ENCODE measurements around the gene SCYL3. TPM values are rescaled to one million over a fixed set of nuclear protein-coding genes. Genes with fewer than 3 reads are reported as not detected.
"Not testable (repeated sequence)": the region's sequence is repeated elsewhere in the genome, so short reads cannot be mapped to it uniquely, and the experiment has no call there.

Gene SCYL3
- total RNA-seq, 1 donor from 2014 or later = 11.8 TPM

- Mint-ChIP-seq H3K36me3 (peaks cover 68% of the 10 kb centered on the region), H3K4me1 (no peaks in the 10 kb centered on the region), H3K27me3 (ENCODE audit: low read depth) (no peaks in the 10 kb centered on the region), H3K4me3 (no peak overlapping the region), H3K27ac (no peak overlapping the region), H3K9me3 (peaks cover 6% of the 10 kb centered on the region)
- no peak for DNase-seq (ENCODE audit: low spot score in 2 of 2, unreplicated experiment in 2 of 2)
- no peak for TF ChIP-seq CTCF (IDR thresholded peaks at IDR 0.05; ENCODE audit: unreplicated experiment)
Observed at GRCh38 chr1:169867012-169867675, 26.6 kb downstream of the SCYL3 start.

GRCh38 chr1:169866577-169866976, 27.1 kb downstream of the SCYL3 start:
- Mint-ChIP-seq H3K27ac (no peak overlapping the region), H3K4me1 (no peaks in the 10 kb centered on the region), H3K9me3 (peaks cover 4% of the 10 kb centered on the region), H3K27me3 (ENCODE audit: low read depth) (no peaks in the 10 kb centered on the region), H3K36me3 (peaks cover 64% of the 10 kb centered on the region), H3K4me3 (no peak overlapping the region)
- DNase-seq (ENCODE audit: low spot score in 2 of 2, unreplicated experiment in 2 of 2) = no peak
- TF ChIP-seq CTCF (IDR thresholded peaks at IDR 0.05; ENCODE audit: unreplicated experiment) = no peak

GRCh38 chr1:169864531-169864930, 29.2 kb downstream of the SCYL3 start:
- H3K9me3 Mint-ChIP-seq; H3K4me3 Mint-ChIP-seq; H3K27ac Mint-ChIP-seq; H3K27me3 Mint-ChIP-seq (ENCODE audit: low read depth); H3K4me1 Mint-ChIP-seq; DNase-seq (ENCODE audit: low spot score in 2 of 2, unreplicated experiment in 2 of 2): not testable (repeated sequence)
- peaks cover 58% of the 10 kb centered on the region for H3K36me3 Mint-ChIP-seq

- DNase-seq (ENCODE audit: low spot score in 2 of 2, unreplicated experiment in 2 of 2) = no peak
- no peak for TF ChIP-seq CTCF (IDR thresholded peaks at IDR 0.05; ENCODE audit: unreplicated experiment)
- peaks cover 41% of the 10 kb centered on the region for H3K36me3 Mint-ChIP-seq
- no peak overlapping the region for H3K27ac Mint-ChIP-seq
- H3K9me3 Mint-ChIP-seq = no peaks in the 10 kb centered on the region
- no peaks in the 10 kb centered on the region for H3K27me3 Mint-ChIP-seq (ENCODE audit: low read depth)
- H3K4me3 Mint-ChIP-seq = no peak overlapping the region
- no peaks in the 10 kb centered on the region for H3K4me1 Mint-ChIP-seq
Observed at GRCh38 chr1:169860750-169861149, 32.9 kb downstream of the SCYL3 start.

- no peak for DNase-seq (ENCODE audit: low spot score in 2 of 2, unreplicated experiment in 2 of 2)
- Mint-ChIP-seq H3K9me3 (no peaks in the 10 kb centered on the region), H3K27ac (no peak overlapping the region), H3K4me1 (no peaks in the 10 kb centered on the region), H3K27me3 (ENCODE audit: low read depth) (no peaks in the 10 kb centered on the region), H3K4me3 (no peak overlapping the region), H3K36me3 (peaks cover 39% of the 10 kb centered on the region)
- no peak for TF ChIP-seq CTCF (IDR thresholded peaks at IDR 0.05; ENCODE audit: unreplicated experiment)
Observed at GRCh38 chr1:169860187-169860586, 33.5 kb downstream of the SCYL3 start.

GRCh38 chr1:169859001-169859400, 34.7 kb downstream of the SCYL3 start:
- no peak overlapping the region for H3K27ac Mint-ChIP-seq
- H3K27me3 Mint-ChIP-seq (ENCODE audit: low read depth) = no peaks in the 10 kb centered on the region
- H3K4me1 Mint-ChIP-seq = no peaks in the 10 kb centered on the region

More at GRCh38 chr1:169859001-169859400, 34.7 kb downstream of the SCYL3 start:
- peaks cover 33% of the 10 kb centered on the region for H3K36me3 Mint-ChIP-seq
- no peak for DNase-seq (ENCODE audit: low spot score in 2 of 2, unreplicated experiment in 2 of 2)
- no peaks in the 10 kb centered on the region for H3K9me3 Mint-ChIP-seq
- H3K4me3 Mint-ChIP-seq = no peak overlapping the region
- TF ChIP-seq CTCF (IDR thresholded peaks at IDR 0.05; ENCODE audit: unreplicated experiment) = no peak

Data from mesothelial cell of epicardium (in vitro differentiated cells).